Effector memory CD8-positive, alpha-beta T cell (primary cell): ENCODE data around the gene KIRREL1.

Experiments used
- ATAC-seq: fragments of 150-1000 bp; cut with Tn5 transposase; replicated peaks from 2 replicates; pipeline ENCODE4 v1.10.0; 2021; ENCODE audit warnings: mild to moderate bottlenecking, moderate library complexity
- DNase-seq, 3 experiments: peaks; one replicate each; pipeline ENCODE4 v3.0.0; 2021
- H3K27ac Mint-ChIP-seq, 2 donors: one replicate each; pipeline ENCODE4 v1.8.0; 2022; ENCODE audit warnings: mild to moderate bottlenecking in 2 of 2, mixed read lengths in 2 of 2, moderate library complexity in 2 of 2
- H3K27me3 Mint-ChIP-seq, 2 donors: one replicate each; pipeline ENCODE4 v1.8.0; 2022; ENCODE audit warnings: mixed read lengths in 2 of 2
- H3K36me3 Mint-ChIP-seq: one replicate; pipeline ENCODE4 v1.8.0; 2022; ENCODE audit warnings: mild to moderate bottlenecking, moderate library complexity, mixed read lengths; ENCODE audit not compliant: insufficient read depth
- H3K4me1 Mint-ChIP-seq, 2 donors: one replicate each; pipeline ENCODE4 v1.8.0; 2022; ENCODE audit warnings: low read depth in 2 of 2, mixed read lengths in 2 of 2
- H3K4me3 Mint-ChIP-seq, 2 donors: one replicate each; pipeline ENCODE4 v1.8.0; 2022; ENCODE audit warnings: mild to moderate bottlenecking in 2 of 2, mixed read lengths in 2 of 2, moderate library complexity in 2 of 2
- H3K9me3 Mint-ChIP-seq, 2 donors: one replicate each; pipeline ENCODE4 v1.8.0; 2022; ENCODE audit warnings: mixed read lengths in 2 of 2

Gene KIRREL1

DNA sequence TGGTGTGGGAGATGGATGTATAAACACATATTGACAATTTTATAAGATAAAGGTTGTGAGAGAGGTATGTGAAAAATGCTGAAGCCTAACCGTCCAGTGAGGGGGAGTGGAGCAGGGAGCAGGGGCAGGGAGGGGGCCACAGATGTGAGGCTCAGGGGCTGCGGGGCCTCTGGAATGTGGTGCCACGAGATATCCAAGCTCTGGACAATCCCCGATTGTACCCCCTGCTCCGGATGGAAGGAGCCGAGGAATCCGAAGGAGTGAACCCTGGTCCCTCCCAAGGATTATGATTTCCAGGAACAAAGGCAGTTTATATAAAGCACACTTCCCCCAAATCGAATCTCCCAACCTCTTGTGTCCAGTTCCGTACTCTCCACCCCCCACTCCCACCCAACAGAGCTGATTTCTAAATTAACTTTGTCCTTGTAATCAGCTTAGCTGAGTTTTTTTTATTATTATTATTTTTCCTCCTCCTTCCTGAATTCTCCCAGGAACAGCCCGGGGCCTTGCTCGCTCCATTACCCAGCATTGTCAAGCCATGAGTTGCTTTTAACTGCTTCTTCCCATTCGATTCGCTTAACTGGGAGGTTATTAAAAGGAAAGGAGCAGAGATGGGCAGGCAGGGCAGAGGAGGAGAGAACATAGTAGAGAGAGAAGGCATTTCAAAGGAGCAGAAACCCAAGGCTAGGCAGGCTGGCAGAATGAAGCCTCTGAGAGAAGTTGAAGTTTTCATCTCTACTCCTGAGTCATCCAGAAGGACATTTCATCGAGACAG lies 9.4 kb downstream of the KIRREL1 start:
- H3K4me1 Mint-ChIP-seq = no peaks in the 10 kb centered on the region
- H3K36me3 Mint-ChIP-seq = no peaks in the 10 kb centered on the region
- no peak overlapping the region for H3K4me3 Mint-ChIP-seq
- no peaks in the 10 kb centered on the region for H3K9me3 Mint-ChIP-seq
- ATAC-seq (no peak), DNase-seq (no peak)
- H3K27me3 Mint-ChIP-seq = peaks cover 36 to 72% of the 10 kb centered on the region in 2 donors
- no peak overlapping the region for H3K27ac Mint-ChIP-seq

DNA sequence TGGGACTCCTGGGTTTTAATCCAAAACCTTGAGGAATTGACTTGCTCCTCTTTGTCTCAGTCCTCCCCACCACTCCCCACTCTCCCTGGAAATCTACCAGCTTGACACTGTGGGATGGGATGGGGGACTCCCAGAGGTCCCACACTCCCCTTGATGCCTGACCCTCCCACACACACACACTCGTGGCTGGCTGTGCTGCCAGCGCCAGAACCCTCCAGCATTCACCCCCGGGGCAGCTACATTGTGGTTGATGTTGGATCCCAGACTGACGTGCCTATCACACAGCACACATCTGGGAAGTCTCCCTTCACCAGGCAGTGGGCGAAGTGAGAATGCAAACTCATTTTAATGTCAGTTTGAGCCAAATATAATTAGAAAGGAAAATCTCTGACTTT lies 10.0 kb downstream of the KIRREL1 start:
- no peak for DNase-seq
- ATAC-seq = no peak
- H3K27ac Mint-ChIP-seq = no peak overlapping the region

DNA sequence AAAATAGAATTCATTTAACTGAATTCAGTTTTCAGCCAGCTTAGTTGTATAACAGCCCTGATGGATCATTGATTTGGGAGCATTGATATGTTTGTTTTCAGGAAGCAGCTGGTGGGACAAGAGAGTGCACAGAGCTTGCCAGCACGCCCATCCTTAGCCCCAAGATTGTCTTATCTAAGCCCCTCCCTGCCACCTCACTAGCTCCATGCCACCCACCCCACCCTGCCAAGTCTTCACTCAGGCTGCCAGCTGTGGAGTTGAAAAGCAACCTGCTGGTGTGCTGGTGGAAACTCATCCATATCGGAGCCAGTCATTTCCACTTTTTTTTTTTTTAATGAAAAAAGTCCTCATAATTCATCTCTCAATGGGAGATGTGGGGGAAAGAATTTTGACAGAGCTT lies 11.8 kb downstream of the KIRREL1 start:
- Mint-ChIP-seq H3K9me3 (no peaks in the 10 kb centered on the region), H3K4me3 (no peak overlapping the region), H3K36me3 (no peaks in the 10 kb centered on the region), H3K4me1 (no peaks in the 10 kb centered on the region), H3K27me3 (peaks cover 41 to 81% of the 10 kb centered on the region in 2 donors), H3K27ac (no peak overlapping the region)
- no peak for DNase-seq
- ATAC-seq = no peak

More for the DNA sequence above, 10.0 kb downstream of the KIRREL1 start:
- H3K36me3 Mint-ChIP-seq = no peaks in the 10 kb centered on the region
- H3K9me3 Mint-ChIP-seq = no peaks in the 10 kb centered on the region
- H3K4me1 Mint-ChIP-seq = no peaks in the 10 kb centered on the region
- no peak overlapping the region for H3K4me3 Mint-ChIP-seq
- peaks cover 42 to 78% of the 10 kb centered on the region in 2 donors for H3K27me3 Mint-ChIP-seq

DNA sequence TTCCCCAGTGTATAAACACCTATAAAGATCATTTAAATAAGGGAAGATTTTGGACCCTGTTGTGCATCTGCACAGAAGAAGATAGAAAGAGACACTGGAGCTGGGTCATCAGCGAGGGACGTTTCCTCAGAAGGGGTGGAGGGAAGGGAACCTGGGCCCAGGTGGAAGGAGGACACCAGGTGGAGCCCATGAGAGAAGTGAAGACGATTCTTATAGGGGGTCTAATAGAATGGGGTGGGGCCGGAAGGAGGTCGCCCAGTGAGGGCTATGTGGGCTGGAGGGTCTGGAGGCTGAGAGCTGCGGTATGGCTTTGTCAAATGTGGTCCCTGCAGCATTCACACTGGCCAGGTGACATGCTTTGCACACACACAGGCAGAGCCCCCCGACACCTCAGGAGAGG lies 13.7 kb downstream of the KIRREL1 start:
- Mint-ChIP-seq H3K4me3 (no peak overlapping the region), H3K4me1 (no peaks in the 10 kb centered on the region), H3K36me3 (no peaks in the 10 kb centered on the region), H3K27me3 (peaks cover 41 to 82% of the 10 kb centered on the region in 2 donors), H3K9me3 (no peaks in the 10 kb centered on the region), H3K27ac (no peak overlapping the region)
- ATAC-seq (no peak), DNase-seq (no peak)

DNA sequence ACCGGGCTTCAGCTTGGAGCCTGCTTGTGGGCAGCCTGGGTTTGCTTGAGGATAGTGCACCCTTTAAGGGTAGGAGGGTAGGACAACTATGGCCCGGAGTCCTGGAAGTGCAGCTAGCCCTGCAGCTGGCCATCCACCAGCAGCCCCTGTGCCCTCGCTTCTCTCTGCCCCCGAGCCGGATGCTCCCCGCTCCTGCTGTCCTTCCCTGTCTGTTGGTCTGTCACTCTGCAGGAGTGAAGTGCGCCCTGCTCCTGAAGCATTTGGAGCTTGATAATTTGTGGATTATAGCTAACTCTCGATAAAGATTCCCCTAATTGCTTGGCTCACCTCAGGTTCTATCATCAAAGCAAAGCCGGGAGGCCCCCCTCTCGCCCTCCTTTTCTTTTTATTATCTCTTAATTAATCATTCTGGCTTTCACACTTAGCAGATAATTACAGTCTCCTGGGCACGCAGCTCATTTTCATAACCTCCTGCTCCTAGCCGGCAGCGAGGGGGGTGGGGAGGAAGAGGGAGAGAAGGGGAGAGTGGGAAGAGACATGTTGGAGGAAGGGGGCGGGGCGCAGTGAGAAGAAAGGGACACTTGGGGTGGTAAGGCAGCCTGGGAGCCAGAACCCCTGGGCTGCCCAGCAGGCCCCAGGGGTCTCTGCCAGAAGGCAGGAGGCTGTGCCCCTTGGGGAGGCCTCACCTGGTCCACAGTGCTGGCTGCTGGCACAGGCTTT lies 14.4 kb downstream of the KIRREL1 start:
- no peaks in the 10 kb centered on the region for H3K4me1 Mint-ChIP-seq
- DNase-seq = no peak
- H3K9me3 Mint-ChIP-seq = no peaks in the 10 kb centered on the region
- H3K36me3 Mint-ChIP-seq = no peaks in the 10 kb centered on the region
- peaks cover 41 to 86% of the 10 kb centered on the region in 2 donors for H3K27me3 Mint-ChIP-seq
- H3K27ac Mint-ChIP-seq = no peak overlapping the region
- ATAC-seq = no peak
- no peak overlapping the region for H3K4me3 Mint-ChIP-seq

DNA sequence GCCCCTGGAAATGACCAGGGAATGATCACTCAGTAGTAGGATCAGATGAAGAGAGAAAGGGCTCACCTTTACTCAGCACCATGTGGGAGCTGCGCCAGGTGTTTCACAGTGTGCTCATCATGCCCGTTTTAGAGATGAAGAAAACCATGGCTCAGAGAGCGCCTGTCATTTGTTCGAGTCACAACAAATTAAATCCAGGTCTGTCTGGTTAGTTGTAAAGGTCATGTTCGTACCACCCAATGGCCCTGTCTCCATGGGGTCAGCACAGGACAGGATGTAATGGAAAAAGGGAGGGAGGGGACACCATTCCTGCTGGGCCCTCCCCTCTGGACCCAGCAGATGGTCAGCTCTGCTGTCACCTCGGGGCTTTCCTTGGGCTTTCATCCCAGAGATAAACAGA lies 15.2 kb downstream of the KIRREL1 start:
- H3K27me3 Mint-ChIP-seq = peaks cover 44 to 87% of the 10 kb centered on the region in 2 donors

DNA sequence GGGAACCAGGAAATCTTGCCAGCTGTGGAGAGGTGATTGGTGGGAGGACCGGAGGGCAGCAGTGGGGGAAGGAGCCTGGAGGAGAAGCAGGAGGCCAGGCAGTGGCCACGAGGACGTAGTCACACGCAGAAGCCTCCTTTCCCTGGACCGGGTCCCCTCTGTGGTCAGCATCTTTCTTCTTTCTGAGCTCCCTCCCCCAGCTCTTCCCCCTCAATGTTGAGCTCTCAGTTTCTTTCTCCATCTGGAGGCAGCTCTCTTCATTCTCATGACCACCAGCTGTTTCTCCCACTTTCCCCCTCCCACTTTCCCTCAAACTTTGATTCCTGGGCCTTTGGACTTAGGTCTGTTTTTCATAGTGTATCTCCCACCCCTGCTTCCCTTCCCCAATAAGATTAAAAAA lies 18.3 kb downstream of the KIRREL1 start:
- no peak overlapping the region for H3K27ac Mint-ChIP-seq

More for the DNA sequence above, 15.2 kb downstream of the KIRREL1 start:
- DNase-seq = no peak
- ATAC-seq = no peak
- no peaks in the 10 kb centered on the region for H3K9me3 Mint-ChIP-seq
- H3K27ac Mint-ChIP-seq = no peak overlapping the region
- H3K4me3 Mint-ChIP-seq = no peak overlapping the region
- no peaks in the 10 kb centered on the region for H3K4me1 Mint-ChIP-seq
- H3K36me3 Mint-ChIP-seq = no peaks in the 10 kb centered on the region

DNA sequence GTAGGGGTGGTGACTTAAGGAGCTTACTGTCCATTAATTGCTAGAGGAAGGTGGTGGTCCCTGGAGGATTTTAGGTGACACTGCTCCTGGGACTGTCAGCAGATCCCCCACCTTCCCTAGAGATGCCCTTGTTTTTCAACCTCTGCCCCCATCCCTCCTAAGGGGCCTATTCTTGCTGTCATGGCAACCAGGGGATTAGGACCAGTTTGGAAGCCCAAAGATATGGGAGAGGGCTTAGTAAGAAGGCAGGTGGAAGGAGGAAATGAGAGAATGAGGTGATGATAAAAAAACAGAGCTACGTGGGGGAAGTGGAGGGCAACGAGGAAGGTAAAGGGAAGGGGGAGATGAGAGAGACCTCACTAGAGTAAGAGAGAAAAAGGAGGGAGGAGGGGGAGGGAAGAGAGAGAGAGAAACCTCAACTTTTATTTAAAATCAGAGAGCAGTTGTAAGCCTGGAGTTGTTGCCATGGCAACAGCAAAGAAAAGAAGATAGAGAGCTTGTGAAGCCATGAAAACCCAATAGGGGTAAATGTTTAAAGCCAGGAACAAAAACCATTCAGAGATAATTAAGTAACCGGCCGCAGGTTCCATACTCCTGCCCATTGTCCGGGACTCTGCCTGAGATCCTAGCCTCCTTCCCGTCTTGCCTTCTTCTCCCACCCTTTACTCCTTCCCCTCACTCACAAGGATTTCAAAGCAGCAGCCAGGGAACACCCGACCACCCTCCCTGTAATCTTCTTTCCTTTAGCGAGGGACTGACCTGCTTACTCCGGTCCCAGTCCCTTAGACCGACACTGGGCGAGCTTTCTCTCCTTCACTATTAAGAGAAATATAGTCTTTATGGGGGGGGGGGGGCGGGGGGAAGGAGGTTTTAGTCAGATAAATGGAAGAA lies 20.6 kb downstream of the KIRREL1 start:
- Mint-ChIP-seq H3K36me3 (no peaks in the 10 kb centered on the region), H3K9me3 (no peaks in the 10 kb centered on the region), H3K27ac (no peak overlapping the region), H3K4me1 (no peaks in the 10 kb centered on the region), H3K4me3 (no peak overlapping the region), H3K27me3 (peaks cover 59 to 91% of the 10 kb centered on the region in 2 donors)
- ATAC-seq (no peak), DNase-seq (no peak)

More for the DNA sequence above, 18.3 kb downstream of the KIRREL1 start:
- Mint-ChIP-seq H3K4me3 (no peak overlapping the region), H3K9me3 (no peaks in the 10 kb centered on the region), H3K36me3 (no peaks in the 10 kb centered on the region), H3K27me3 (peaks cover 60 to 91% of the 10 kb centered on the region in 2 donors), H3K4me1 (no peaks in the 10 kb centered on the region)
- DNase-seq (no peak), ATAC-seq (no peak)

DNA sequence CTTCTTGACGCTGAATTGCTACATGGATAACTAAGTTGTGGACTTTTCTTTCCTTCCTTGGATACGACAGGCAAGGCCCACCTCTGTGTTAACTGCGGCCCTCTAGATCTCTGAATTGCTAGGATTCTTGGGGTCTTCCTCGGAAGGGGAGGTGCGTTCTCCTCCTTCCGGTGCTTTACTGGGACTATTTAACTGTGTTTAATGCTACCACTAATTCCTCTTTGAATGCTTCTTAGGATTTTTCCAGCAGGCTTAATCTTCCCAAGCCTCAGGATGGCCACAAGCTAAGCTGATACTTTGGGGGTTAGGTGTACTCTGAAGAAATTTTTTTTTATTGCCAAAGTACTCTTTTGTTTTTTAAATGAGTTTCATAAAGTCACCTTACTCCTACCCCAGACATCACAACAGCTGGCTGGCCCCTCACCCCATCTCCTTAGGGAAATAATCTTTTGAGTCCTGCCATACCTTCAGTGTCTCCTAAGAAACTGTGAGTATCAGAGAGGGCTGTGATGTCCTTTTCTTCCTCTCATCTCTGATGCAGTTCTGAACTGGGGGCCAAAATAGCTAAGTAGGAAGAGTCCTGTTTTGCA lies 21.4 kb downstream of the KIRREL1 start:
- H3K4me1 Mint-ChIP-seq = no peaks in the 10 kb centered on the region
- DNase-seq = no peak
- ATAC-seq = no peak
- no peak overlapping the region for H3K4me3 Mint-ChIP-seq
- no peak overlapping the region for H3K27ac Mint-ChIP-seq
- no peaks in the 10 kb centered on the region for H3K9me3 Mint-ChIP-seq
- peaks cover 65 to 91% of the 10 kb centered on the region in 2 donors for H3K27me3 Mint-ChIP-seq
- no peaks in the 10 kb centered on the region for H3K36me3 Mint-ChIP-seq

DNA sequence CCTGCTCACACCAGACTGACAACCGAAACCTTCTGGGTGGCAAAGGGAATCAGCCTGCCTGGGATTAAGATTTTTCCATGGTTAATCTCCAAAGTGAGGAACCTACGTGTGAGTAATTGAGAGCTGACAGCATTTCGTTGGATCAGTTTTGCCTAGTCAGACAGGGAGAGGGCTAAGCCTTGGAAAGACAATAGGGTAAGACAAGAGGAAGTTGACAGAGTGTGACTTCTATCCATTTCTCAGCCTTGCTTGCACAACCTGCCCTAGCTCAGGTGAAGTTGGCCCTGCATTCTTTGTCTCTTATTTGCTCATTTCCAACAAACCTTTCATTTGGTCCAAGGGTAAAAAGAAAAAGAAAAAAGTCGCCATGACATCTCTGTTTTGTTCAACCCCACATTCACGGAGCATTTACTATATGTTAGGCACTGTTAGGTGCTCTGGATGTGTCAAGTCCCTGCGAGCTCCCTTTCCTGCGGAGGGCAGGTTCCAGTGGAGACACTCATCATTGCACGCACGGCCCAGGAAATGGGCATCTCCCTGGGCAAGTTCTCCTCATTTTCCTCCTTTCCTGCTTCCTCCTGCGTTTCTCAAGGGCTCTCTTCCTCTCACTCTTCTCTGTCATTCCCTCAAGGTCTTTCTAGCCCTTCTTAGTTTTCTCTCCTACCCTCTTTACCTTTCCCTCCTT lies 23.3 kb downstream of the KIRREL1 start:
- no peak overlapping the region for H3K27ac Mint-ChIP-seq
- no peaks in the 10 kb centered on the region for H3K36me3 Mint-ChIP-seq
- no peaks in the 10 kb centered on the region for H3K9me3 Mint-ChIP-seq
- no peaks in the 10 kb centered on the region for H3K4me1 Mint-ChIP-seq
- peaks cover 70 to 83% of the 10 kb centered on the region in 2 donors for H3K27me3 Mint-ChIP-seq
- DNase-seq = no peak
- ATAC-seq = no peak
- no peak overlapping the region for H3K4me3 Mint-ChIP-seq

DNA sequence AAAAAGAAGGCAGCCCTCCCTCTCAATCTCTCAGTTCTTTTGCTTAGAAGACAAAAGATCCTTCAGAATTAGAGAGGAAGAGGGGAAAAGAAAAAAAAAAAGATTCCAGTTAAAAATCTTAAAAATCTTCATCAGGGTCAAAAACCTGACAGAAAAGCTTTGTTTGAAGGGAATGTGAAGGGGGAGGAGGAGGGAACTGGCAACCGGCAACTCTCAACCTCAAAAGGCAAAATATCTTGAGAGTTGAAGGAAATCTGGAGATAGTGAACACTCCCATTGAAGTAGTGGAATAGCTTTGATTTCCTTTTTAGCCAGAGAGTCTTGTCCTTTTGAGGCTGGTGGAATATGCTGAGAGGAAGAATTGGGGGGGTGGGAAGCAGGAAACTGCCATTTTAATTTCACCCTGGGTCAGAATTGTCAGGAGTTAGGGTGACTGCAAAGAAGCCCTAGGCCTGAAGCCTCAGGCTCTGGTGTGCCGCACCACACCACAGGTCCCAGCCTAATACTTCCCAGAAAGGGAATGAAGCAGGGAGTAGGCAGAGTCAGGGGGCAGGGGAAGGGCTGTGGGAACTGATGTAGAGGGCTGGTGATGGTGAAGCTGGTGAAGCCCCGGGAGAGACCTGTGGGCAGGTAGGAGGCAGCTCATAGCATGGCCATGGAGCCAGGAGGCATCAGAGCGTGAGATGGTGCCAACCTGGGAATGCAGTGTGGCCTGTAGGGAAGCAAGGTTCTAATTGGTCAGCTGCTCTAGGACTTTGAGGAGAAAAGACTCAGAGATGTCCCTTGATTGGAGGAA lies 24.6 kb downstream of the KIRREL1 start:
- Mint-ChIP-seq H3K4me1 (no peaks in the 10 kb centered on the region), H3K4me3 (no peak overlapping the region), H3K9me3 (no peaks in the 10 kb centered on the region), H3K27me3 (peaks cover 69 to 75% of the 10 kb centered on the region in 2 donors), H3K27ac (no peak overlapping the region), H3K36me3 (no peaks in the 10 kb centered on the region)
- ATAC-seq (no peak), DNase-seq (no peak)

DNA sequence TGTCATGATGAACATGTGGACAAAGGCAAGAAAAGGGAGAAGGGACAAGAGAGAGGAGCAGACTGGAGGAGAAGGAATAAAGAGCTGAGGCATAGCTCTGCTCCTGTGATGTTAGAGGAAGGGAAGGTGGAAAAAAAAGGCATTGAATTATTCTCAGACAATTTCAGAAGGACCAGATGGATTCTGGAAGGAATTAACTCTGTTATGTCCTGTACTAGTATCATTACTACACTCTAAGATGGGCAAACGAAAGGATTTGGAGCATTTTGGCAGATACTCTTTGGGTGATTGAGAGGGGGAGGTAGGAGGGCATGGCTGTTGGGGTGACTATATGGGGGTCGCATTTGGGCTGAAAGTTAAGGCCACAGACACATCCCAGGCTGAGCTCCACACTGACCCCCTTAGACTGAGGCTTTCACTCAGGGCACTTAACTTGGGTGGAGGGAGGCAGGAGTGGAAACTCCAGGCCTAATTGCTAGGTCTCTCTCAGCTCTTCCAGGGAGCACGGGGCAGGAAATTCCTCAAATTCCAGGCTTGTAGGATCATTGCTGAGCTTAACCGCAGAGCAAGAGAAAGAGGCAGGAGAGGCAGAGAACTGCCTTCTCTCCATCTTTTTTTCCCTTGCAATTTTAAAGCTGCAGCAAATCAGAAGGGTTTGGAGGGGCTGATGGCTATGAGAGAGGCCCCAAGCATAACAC lies 25.9 kb downstream of the KIRREL1 start:
- no peak overlapping the region for H3K27ac Mint-ChIP-seq
- no peak for DNase-seq
- H3K4me1 Mint-ChIP-seq = no peaks in the 10 kb centered on the region
- peaks cover 61 to 73% of the 10 kb centered on the region in 2 donors for H3K27me3 Mint-ChIP-seq
- H3K4me3 Mint-ChIP-seq = no peak overlapping the region
- no peak for ATAC-seq
- H3K9me3 Mint-ChIP-seq = no peaks in the 10 kb centered on the region
- no peaks in the 10 kb centered on the region for H3K36me3 Mint-ChIP-seq
